HUES48 (cell line): ENCODE results near the gene VPS9D1.

ENCODE experiments used
- H3K27ac ChIP-seq: one replicate; pipeline ENCODE4 v1.7.0; 2013; ENCODE audit warnings: low read depth, low read length, inconsistent platforms
- H3K27me3 ChIP-seq: 2 replicates; pipeline ENCODE4 v1.6.1; 2013; ENCODE audit warnings: mild to moderate bottlenecking, low read length; ENCODE audit not compliant: control insufficient read depth, insufficient read depth
- H3K36me3 ChIP-seq: 2 replicates; pipeline ENCODE4 v1.6.1; 2013; ENCODE audit warnings: low read length; ENCODE audit not compliant: control insufficient read depth, insufficient read depth
- H3K4me1 ChIP-seq: 2 replicates; pipeline ENCODE4 v1.6.1; 2013; ENCODE audit warnings: mild to moderate bottlenecking, low read length; ENCODE audit not compliant: control insufficient read depth, insufficient read depth
- H3K4me3 ChIP-seq: 2 replicates; pipeline ENCODE4 v1.5.1; 2013; ENCODE audit warnings: mild to moderate bottlenecking, low read depth, low read length
- H3K9ac ChIP-seq: 2 replicates; pipeline ENCODE4 v1.6.1; 2013; ENCODE audit warnings: mild to moderate bottlenecking, low read depth, low read length, moderate library complexity
- H3K9me3 ChIP-seq: 2 replicates; pipeline ENCODE4 v1.6.1; 2013; ENCODE audit warnings: low read length; ENCODE audit not compliant: control insufficient read depth, insufficient read depth

The VPS9D1 gene

DNA sequence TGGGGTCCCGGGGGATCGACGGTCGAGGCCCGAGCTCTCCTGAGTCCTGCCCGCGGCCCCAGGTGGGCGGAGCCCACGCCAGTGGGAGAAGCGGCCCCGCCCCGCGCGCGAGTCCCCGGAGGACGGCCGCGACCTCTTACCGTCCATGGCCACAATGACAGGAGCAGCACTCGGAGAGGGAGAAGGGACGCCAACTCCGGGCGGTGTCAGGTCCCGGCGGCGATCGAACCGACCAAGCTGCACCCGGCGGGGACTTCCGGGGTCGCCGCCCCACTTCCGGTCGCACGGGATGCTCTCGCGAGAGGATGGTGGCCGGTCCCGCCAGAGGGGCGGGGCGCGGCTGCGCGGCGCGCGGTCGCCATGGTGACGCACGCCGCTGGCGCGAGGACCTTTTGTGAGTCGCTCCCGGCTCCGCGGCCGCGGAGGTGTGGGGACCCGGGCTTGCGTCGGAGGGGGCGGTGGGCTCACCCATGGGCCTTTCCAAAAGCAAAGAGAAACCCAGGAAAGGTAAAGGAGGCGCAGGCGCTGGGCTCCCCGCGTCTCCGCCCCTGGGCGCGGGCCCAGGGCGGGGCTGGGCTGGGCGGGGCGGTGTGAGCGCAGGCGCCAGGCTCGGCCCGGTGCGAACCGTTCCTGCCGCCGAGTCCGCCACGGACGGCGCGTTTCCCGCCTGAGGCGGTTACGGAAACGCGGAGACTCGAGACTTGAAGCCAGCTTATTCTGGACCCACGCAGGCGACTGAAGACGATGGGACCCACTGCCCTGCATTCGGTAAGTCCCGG is 63.1 kb downstream of the VPS9D1 start, which contains the start of the genes CHMP1A and SPATA33:
Gene CHMP1A, minus strand, starts transcription at position 267 of the 779 bp plus-strand sequence. Its CDS starts 120 bp downstream, at position 147.
Gene SPATA33, plus strand, starts transcription at position 395 of the 779 bp plus-strand sequence. Its CDS starts 76 bp downstream, at position 471.
- Histone ChIP-seq H3K27me3 (no peaks in the 10 kb centered on the region), H3K9ac (peak within 1 kb of the TSS; percentile 65), H3K4me1 (no peaks in the 10 kb centered on the region), H3K36me3 (peaks cover 34% of the 10 kb centered on the region), H3K9me3 (no peaks in the 10 kb centered on the region), H3K4me3 (peak within 1 kb of the TSS; percentile 98), H3K27ac (peak within 1 kb of the TSS; percentile 73)
